K562 (cell line): Measurements from ENCODE around the gene KCTD19. TPM values are rescaled to one million over a fixed set of nuclear protein-coding genes. Genes with fewer than 3 reads are reported as not detected.
A peak's percentile ranks its signal among the peaks of the same experiment; 100 is the strongest.

Experiments
- CHD2 ChIP-seq: IDR thresholded peaks from 2 replicates; pipeline ENCODE4 v1.6.1; 2011; ENCODE audit warnings: low read depth, low read length
- CREB3 ChIP-seq: fragments of 450-650 bp; conservative IDR thresholded peaks from 2 replicates; pipeline ENCODE4 v1.6.1; 2016; ENCODE audit warnings: missing genetic modification characterization, low read depth, mild to moderate bottlenecking, missing compliant biosample characterization, moderate library complexity
- E2F1 ChIP-seq: sonication (generic); formaldehyde crosslinking; IDR thresholded peaks from 2 replicates; pipeline ENCODE4 v1.8.1; 2023; ENCODE audit warnings: mild to moderate bottlenecking, missing genetic modification reagents, moderate library complexity
- ETS2 ChIP-seq: IDR thresholded peaks from 2 replicates; pipeline ENCODE4 v1.6.1; 2016; ENCODE audit warnings: borderline replicate concordance, missing genetic modification characterization, mild to moderate bottlenecking, moderate library complexity, missing compliant biosample characterization; ENCODE audit not compliant: poor library complexity, severe bottlenecking
- JUN ChIP-seq, 2 experiments: sonication (generic) in 1 of 2; formaldehyde crosslinking in 1 of 2; IDR thresholded peaks; 2 replicates each; pipeline versions ENCODE4 v1.6.1 to v1.8.0; 2012 to 2022; ENCODE audit warnings: borderline replicate concordance in 2 of 2, mild to moderate bottlenecking in 2 of 2, improper control_type of control experiment in 1 of 2, low read depth in 1 of 2, low read length in 1 of 2, missing genetic modification reagents in 1 of 2
- JUND ChIP-seq, 2 experiments: IDR thresholded peaks; 2 replicates in 1 of 2; 3 replicates in 1 of 2; pipeline ENCODE4 v1.6.1; 2011; ENCODE audit warnings: borderline replicate concordance in 2 of 2, low read depth in 2 of 2, low read length in 2 of 2, improper control_type of control experiment in 1 of 2, missing biosample characterization in 1 of 2, missing genetic modification characterization in 1 of 2, missing genetic modification reagents in 1 of 2
- NFIC ChIP-seq: fragments of 450-650 bp; IDR thresholded peaks from 2 replicates; pipeline ENCODE4 v1.6.1; 2017; ENCODE audit warnings: mild to moderate bottlenecking, inconsistent platforms
- PHF20 ChIP-seq: fragments of 450-650 bp; IDR thresholded peaks from 2 replicates; pipeline ENCODE4 v1.6.1; 2018; ENCODE audit not compliant: partially characterized antibody
- RBM15 ChIP-seq: fragments of 200-400 bp; formaldehyde crosslinking; IDR thresholded peaks from 2 replicates; pipeline ENCODE4 v1.6.1; 2018; ENCODE audit warnings: mild to moderate bottlenecking, low read length, moderate library complexity; ENCODE audit not compliant: insufficient read depth
- RBM17 ChIP-seq: fragments of 200-400 bp; formaldehyde crosslinking; IDR thresholded peaks from 2 replicates; pipeline ENCODE4 v1.6.1; 2017; ENCODE audit warnings: low read depth, mild to moderate bottlenecking, low read length, borderline replicate concordance
- SNIP1 ChIP-seq: fragments of 450-650 bp; IDR thresholded peaks from 2 replicates; pipeline ENCODE4 v1.7.1; 2017; ENCODE audit warnings: low read depth, mild to moderate bottlenecking
- WHSC1 ChIP-seq: IDR thresholded peaks from one replicate; pipeline ENCODE4 v1.6.1; 2012; ENCODE audit warnings: low read length, control low read depth, inconsistent platforms
- ZBED1 ChIP-seq: IDR thresholded peaks from 2 replicates; pipeline ENCODE4 v1.6.1; 2014
- ZBTB9 ChIP-seq: fragments of 450-650 bp; formaldehyde crosslinking; IDR thresholded peaks from 2 replicates; pipeline ENCODE4 v1.4.0; 2020; ENCODE audit warnings: mild to moderate bottlenecking, moderate library complexity
- ZEB2 ChIP-seq: fragments of 450-650 bp; IDR thresholded peaks from 2 replicates; pipeline ENCODE4 v1.6.1; 2016
- ZHX1 ChIP-seq: fragments of 150-350 bp; conservative IDR thresholded peaks from 2 replicates; pipeline ENCODE4 v1.6.1; 2014; ENCODE audit warnings: low read length
- ZNF197 ChIP-seq: fragments of 200-800 bp; sonication (Bioruptor generic); IDR thresholded peaks from 2 replicates; pipeline ENCODE4 v1.6.1; 2016; ENCODE audit warnings: low read depth, missing genetic modification characterization, missing compliant biosample characterization
- ZNF398 ChIP-seq: fragments of 250-450 bp; sonication (Bioruptor Pico); IDR thresholded peaks from 2 replicates; pipeline ENCODE4 v1.8.0; 2021; ENCODE audit warnings: moderate library complexity, mild to moderate bottlenecking, inconsistent platforms
- ZNF764 ChIP-seq: fragments of 250-450 bp; sonication (Bioruptor Pico); IDR thresholded peaks from 2 replicates; pipeline ENCODE4 v1.4.0; 2020; ENCODE audit warnings: low read depth, mild to moderate bottlenecking, moderate library complexity
- polyA plus RNA-seq, 8 experiments: library from polyadenylated mRNA; depleted of rRNA in 4 of 8; stranded (reverse) in 5 of 8; unstranded in 3 of 8; fragments of >200 nt; fragmentation: Nextera tagmentation in 2 of 8; fragmentation: Illumina TruSeq in 1 of 8; extraction: Ambion mirVana in 2 of 8; extraction: Trizol in 1 of 8; gene quantifications; 2 replicates each; pipeline versions ENCODE4 v1.2.1 to v1.2.3, GENCODE V29; 2011 to 2014; ENCODE audit warnings: inconsistent platforms in 1 of 8, missing spikeins in 1 of 8
- total RNA-seq, 7 experiments: library from RNA; depleted of rRNA in 6 of 7; stranded (reverse); fragments of >200 nt in 6 of 7; fragmentation: Illumina TruSeq in 2 of 7; extraction: Trizol in 2 of 7; gene quantifications; 2 replicates each; pipeline versions ENCODE4 v1.2.1 to v1.2.3, GENCODE V29; 2011 to 2021; ENCODE audit warnings: low replicate concordance in 1 of 7

KCTD19 gene
- total and polyA plus RNA-seq, 9 of the 15 experiments (the other 6 are each of a cell fraction or from before 2014, with no cell fraction given), result 0.03 to 0.91 (median 0.22) TPM; not detected in 2

GRCh38 chr16:67277294-67277998 lies 49.1 kb downstream of the KCTD19 start (continued):
- TF ChIP-seq E2F1 (CRISPR knock-in tag) (no peak), ZNF398 (CRISPR knock-in tag) (no peak), ZNF197 (CRISPR knock-in tag) (no peak), ZHX1 (no peak), JUN (IDR thresholded peaks at IDR 0.05; ENCODE audit: borderline replicate concordance, low read depth, low read length) (peak; percentile 65; the same call in 1 of the 2 replicates), JUN (CRISPR knock-in tag; IDR thresholded peaks at IDR 0.05; ENCODE audit: borderline replicate concordance) (no peak), RBM17 (no peak), ZNF764 (CRISPR knock-in tag) (no peak), NFIC (peak; percentile 35; the same call in 1 of the 2 replicates), CHD2 (no peak), ZEB2 (no peak), ETS2 (tag) (no peak), JUND (IDR thresholded peaks at IDR 0.05; ENCODE audit: borderline replicate concordance, low read depth, low read length) (peak; percentile 72; the same call in 1 of the 2 replicates), JUND (tag; IDR thresholded peaks at IDR 0.05; ENCODE audit: borderline replicate concordance, low read depth, low read length) (no peak), ZBTB9 (CRISPR knock-in tag) (no peak), PHF20 (no peak), WHSC1 (no peak), CREB3 (tag) (no peak), RBM15 (no peak), SNIP1 (no peak), ZBED1 (no peak)
